Measurements from ENCODE around the gene PKD2. TPM values are rescaled to one million over a fixed set of nuclear protein-coding genes. Genes with fewer than 3 reads are reported as not detected.

PKD2 gene
- polyA plus RNA-seq, 1 of the 3 experiments (the other 2 are of a cell fraction): 44.6 TPM

- TF ChIP-seq MXI1 (IDR thresholded peaks at IDR 0.05; ENCODE audit: low read depth, low read length): no peak
- no peak for TF ChIP-seq GABPA (IDR thresholded peaks at IDR 0.05; ENCODE audit: low read depth)
- TF ChIP-seq YY1 (IDR thresholded peaks at IDR 0.05; ENCODE audit: low read depth): no peak
- no peak for TF ChIP-seq EZH2phosphoT487 (IDR thresholded peaks at IDR 0.05; ENCODE audit: borderline replicate concordance, low read depth)
- peaks cover 32% of the 10 kb centered on the region for H4K20me1 ChIP-seq (ENCODE audit: insufficient read depth)
- ChIA-PET CTCF (interaction anchor here (0.9 to 1.5 kb wide), 2 partner anchors 33 to 168 kb away, joined by 3 to 6 read pairs; no protein-coding TSS in a partner anchor), POLR2A (no interaction called here)
- H3K79me2 ChIP-seq (ENCODE audit: insufficient read depth): peaks cover 42% of the 10 kb centered on the region
- no peaks in the 10 kb centered on the region for H3K27me3 ChIP-seq (ENCODE audit: insufficient read depth)
- H3K9me3 ChIP-seq: no peaks in the 10 kb centered on the region
- H3K9me2 ChIP-seq: no peaks in the 10 kb centered on the region
- H2AFZ ChIP-seq (ENCODE audit: low read depth): peak overlapping the region; percentile 84; the same call in 1 of the 2 replicates
- no peaks in the 10 kb centered on the region for H3K36me3 ChIP-seq (replicated peaks in 1 of 2; ENCODE audit: control insufficient read depth in 1 of 2, insufficient read depth in 2 of 2, low read length in 1 of 2)
- 55% methylated on average over 8 of the region's 10 CpGs for WGBS (ENCODE audit: low lambda C conversion rate)
- H3K4me3 ChIP-seq (ENCODE audit: low read depth in 2 of 2, low read length in 1 of 2): peak overlapping the region; percentile 72 to 96
- peaks cover 14 to 16% of the 10 kb centered on the region in 2 experiments; a peak in 3 of 4 replicates for H3K4me1 ChIP-seq (ENCODE audit: control insufficient read depth in 1 of 2, insufficient read depth in 2 of 2, low read depth in 1 of 2, low read length in 1 of 2)
- H3K9ac ChIP-seq: no peak overlapping the region
- H3K4me2 ChIP-seq: peak overlapping the region; percentile 77
- no peak for DNase-seq
- no peak overlapping the region; a peak in 1 of 4 replicates for H3K27ac ChIP-seq (ENCODE audit: low read depth in 2 of 2, low read length in 1 of 2)
- peaks cover 22% of the 10 kb centered on the region for H3F3A ChIP-seq (replicated peaks; ENCODE audit: insufficient read depth)
Measured at GRCh38 chr4:88006956-88007303, 505 bp upstream of the PKD2 start.

DNA sequence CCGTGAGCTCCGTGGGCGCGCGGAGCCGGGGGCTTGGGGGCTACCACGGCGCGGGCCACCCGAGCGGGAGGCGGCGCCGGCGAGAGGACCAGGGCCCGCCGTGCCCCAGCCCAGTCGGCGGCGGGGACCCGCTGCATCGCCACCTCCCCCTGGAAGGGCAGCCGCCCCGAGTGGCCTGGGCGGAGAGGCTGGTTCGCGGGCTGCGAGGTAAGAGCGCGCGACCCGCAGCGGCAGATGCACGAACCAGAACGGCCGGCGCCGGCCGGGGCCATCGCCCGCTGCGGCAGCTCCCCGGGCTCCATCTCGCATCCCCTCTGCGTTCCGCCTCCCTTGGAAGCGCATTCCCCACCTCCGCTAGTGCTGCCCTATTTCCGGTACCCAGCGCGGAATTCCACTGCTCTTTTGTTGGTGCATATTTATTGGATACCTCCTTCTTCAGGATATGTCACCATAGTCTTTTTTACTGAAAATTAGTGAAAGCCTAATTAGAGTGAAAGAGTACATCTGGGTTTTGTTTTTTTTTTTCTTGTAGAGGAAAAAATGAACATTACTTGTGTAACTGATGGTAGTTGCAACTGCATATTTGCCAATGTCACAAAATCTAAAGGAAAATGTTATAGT lies 797 bp downstream of the PKD2 start:
- WGBS (ENCODE audit: low lambda C conversion rate): 0% methylated on average over 7 of the region's 51 CpGs
- H3K9ac ChIP-seq: peak overlapping the region; percentile 86
- H4K20me1 ChIP-seq (ENCODE audit: insufficient read depth): peaks cover 44% of the 10 kb centered on the region
- no peaks in the 10 kb centered on the region for H3K9me3 ChIP-seq
- H3K4me1 ChIP-seq (ENCODE audit: control insufficient read depth in 1 of 2, insufficient read depth in 2 of 2, low read depth in 1 of 2, low read length in 1 of 2): peaks cover 14 to 16% of the 10 kb centered on the region in 2 experiments; a peak in 3 of 4 replicates
- peaks cover 56% of the 10 kb centered on the region for H3K79me2 ChIP-seq (ENCODE audit: insufficient read depth)
- H3K4me2 ChIP-seq: peak overlapping the region; percentile 83
- H3K27me3 ChIP-seq (ENCODE audit: insufficient read depth): no peaks in the 10 kb centered on the region
- H3K36me3 ChIP-seq (replicated peaks in 1 of 2; ENCODE audit: control insufficient read depth in 1 of 2, insufficient read depth in 2 of 2, low read length in 1 of 2): no peaks in the 10 kb centered on the region
- H3F3A ChIP-seq (replicated peaks; ENCODE audit: insufficient read depth): peaks cover 21% of the 10 kb centered on the region
- H3K27ac ChIP-seq (ENCODE audit: low read depth in 2 of 2, low read length in 1 of 2): peak overlapping the region; percentile 79 to 86
- CTCF ChIA-PET: interaction anchor here (0.7 kb wide), 1 partner anchor 8 kb away, joined by 3 read pairs; no protein-coding TSS in a partner anchor
- no peaks in the 10 kb centered on the region for H3K9me2 ChIP-seq
- H3K4me3 ChIP-seq (ENCODE audit: low read depth in 2 of 2, low read length in 1 of 2): peak overlapping the region; percentile 72 to 96
- H2AFZ ChIP-seq (ENCODE audit: low read depth): peak overlapping the region; percentile 50; the same call in 1 of the 2 replicates
- POLR2A ChIA-PET: interaction anchor here (1.0 kb wide), 1 partner anchor 14 kb away, joined by 4 read pairs; no protein-coding TSS in a partner anchor
- peak; percentile 81 for DNase-seq
- TF ChIP-seq, protein P1, sequence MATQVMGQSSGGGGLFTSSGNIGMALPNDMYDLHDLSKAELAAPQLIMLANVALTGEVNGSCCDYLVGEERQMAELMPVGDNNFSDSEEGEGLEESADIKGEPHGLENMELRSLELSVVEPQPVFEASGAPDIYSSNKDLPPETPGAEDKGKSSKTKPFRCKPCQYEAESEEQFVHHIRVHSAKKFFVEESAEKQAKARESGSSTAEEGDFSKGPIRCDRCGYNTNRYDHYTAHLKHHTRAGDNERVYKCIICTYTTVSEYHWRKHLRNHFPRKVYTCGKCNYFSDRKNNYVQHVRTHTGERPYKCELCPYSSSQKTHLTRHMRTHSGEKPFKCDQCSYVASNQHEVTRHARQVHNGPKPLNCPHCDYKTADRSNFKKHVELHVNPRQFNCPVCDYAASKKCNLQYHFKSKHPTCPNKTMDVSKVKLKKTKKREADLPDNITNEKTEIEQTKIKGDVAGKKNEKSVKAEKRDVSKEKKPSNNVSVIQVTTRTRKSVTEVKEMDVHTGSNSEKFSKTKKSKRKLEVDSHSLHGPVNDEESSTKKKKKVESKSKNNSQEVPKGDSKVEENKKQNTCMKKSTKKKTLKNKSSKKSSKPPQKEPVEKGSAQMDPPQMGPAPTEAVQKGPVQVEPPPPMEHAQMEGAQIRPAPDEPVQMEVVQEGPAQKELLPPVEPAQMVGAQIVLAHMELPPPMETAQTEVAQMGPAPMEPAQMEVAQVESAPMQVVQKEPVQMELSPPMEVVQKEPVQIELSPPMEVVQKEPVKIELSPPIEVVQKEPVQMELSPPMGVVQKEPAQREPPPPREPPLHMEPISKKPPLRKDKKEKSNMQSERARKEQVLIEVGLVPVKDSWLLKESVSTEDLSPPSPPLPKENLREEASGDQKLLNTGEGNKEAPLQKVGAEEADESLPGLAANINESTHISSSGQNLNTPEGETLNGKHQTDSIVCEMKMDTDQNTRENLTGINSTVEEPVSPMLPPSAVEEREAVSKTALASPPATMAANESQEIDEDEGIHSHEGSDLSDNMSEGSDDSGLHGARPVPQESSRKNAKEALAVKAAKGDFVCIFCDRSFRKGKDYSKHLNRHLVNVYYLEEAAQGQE (IDR thresholded peaks at IDR 0.05; ENCODE audit: low read depth, low read length): no peak
- peak; percentile 53; the same call in 1 of the 2 replicates for TF ChIP-seq MXI1 (IDR thresholded peaks at IDR 0.05; ENCODE audit: low read depth, low read length)
- TF ChIP-seq TEAD4 (IDR thresholded peaks at IDR 0.05; ENCODE audit: borderline replicate concordance, insufficient read depth): no peak
- no peak for TF ChIP-seq IRF3 (IDR thresholded peaks at IDR 0.05; ENCODE audit: low read depth, low read length)
- TF ChIP-seq RXRA (IDR thresholded peaks at IDR 0.05; ENCODE audit: borderline replicate concordance, low read depth): no peak
- no peak for TF ChIP-seq NFIC (IDR thresholded peaks at IDR 0.05; ENCODE audit: borderline replicate concordance)
- no peak for TF ChIP-seq CTCF (IDR thresholded peaks at IDR 0.05)
- TF ChIP-seq RAD21 (IDR thresholded peaks at IDR 0.05; ENCODE audit: low read length): no peak
- TF ChIP-seq, protein P2, sequence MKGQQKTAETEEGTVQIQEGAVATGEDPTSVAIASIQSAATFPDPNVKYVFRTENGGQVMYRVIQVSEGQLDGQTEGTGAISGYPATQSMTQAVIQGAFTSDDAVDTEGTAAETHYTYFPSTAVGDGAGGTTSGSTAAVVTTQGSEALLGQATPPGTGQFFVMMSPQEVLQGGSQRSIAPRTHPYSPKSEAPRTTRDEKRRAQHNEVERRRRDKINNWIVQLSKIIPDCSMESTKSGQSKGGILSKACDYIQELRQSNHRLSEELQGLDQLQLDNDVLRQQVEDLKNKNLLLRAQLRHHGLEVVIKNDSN (IDR thresholded peaks at IDR 0.05; ENCODE audit: borderline replicate concordance, low read depth): no peak
- TF ChIP-seq MAX (IDR thresholded peaks at IDR 0.05; ENCODE audit: low read depth): 0 out of 2 replicates have a peak, but pooled peaks have one; percentile 19
- TF ChIP-seq GABPA (IDR thresholded peaks at IDR 0.05; ENCODE audit: low read depth): peak; percentile 40; the same call in 1 of the 2 replicates
- TF ChIP-seq GATA2 (CRISPR knock-in tag; IDR thresholded peaks at IDR 0.05): no peak
- TF ChIP-seq, protein P3, sequence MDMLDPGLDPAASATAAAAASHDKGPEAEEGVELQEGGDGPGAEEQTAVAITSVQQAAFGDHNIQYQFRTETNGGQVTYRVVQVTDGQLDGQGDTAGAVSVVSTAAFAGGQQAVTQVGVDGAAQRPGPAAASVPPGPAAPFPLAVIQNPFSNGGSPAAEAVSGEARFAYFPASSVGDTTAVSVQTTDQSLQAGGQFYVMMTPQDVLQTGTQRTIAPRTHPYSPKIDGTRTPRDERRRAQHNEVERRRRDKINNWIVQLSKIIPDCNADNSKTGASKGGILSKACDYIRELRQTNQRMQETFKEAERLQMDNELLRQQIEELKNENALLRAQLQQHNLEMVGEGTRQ (IDR thresholded peaks at IDR 0.05; ENCODE audit: borderline replicate concordance, low read depth, low read length): no peak

All from SK-N-SH (cell line).